Tibial nerve (tissue), 4 donors: ENCODE data around the gene GPR89A.

Experiments
- CTCF ChIP-seq, 5 experiments: fragments of 200-600 bp in 3 of 5; fragments of 450-650 bp in 2 of 5; sonication (generic) in 3 of 5; IDR thresholded peaks; one replicate each; pipeline ENCODE4 v1.5.1; 2016 to 2019; ENCODE audit warnings: antibody characterized with exemption in 5 of 5, mild to moderate bottlenecking in 3 of 5, moderate library complexity in 2 of 5
- EP300 ChIP-seq, 2 donors: sonication (generic); formaldehyde crosslinking; IDR thresholded peaks; one replicate each; pipeline ENCODE4 v1.6.1; 2017; ENCODE audit warnings: antibody characterized with exemption in 2 of 2, mild to moderate bottlenecking in 1 of 2
- POLR2A ChIP-seq, 2 donors: fragments of 450-650 bp; IDR thresholded peaks; one replicate each; pipeline ENCODE4 v1.6.1; 2017; ENCODE audit warnings: antibody characterized with exemption in 2 of 2, mild to moderate bottlenecking in 2 of 2, moderate library complexity in 2 of 2

GRCh38 chr1:145689922-145690321 lies 82.1 kb downstream of the GPR89A start:
- no peak for TF ChIP-seq CTCF (IDR thresholded peaks at IDR 0.05)
- TF ChIP-seq POLR2A (IDR thresholded peaks at IDR 0.05) = no peak
- no peak for TF ChIP-seq EP300 (IDR thresholded peaks at IDR 0.05)
